Measurements from ENCODE around the gene CD82.

DNA sequence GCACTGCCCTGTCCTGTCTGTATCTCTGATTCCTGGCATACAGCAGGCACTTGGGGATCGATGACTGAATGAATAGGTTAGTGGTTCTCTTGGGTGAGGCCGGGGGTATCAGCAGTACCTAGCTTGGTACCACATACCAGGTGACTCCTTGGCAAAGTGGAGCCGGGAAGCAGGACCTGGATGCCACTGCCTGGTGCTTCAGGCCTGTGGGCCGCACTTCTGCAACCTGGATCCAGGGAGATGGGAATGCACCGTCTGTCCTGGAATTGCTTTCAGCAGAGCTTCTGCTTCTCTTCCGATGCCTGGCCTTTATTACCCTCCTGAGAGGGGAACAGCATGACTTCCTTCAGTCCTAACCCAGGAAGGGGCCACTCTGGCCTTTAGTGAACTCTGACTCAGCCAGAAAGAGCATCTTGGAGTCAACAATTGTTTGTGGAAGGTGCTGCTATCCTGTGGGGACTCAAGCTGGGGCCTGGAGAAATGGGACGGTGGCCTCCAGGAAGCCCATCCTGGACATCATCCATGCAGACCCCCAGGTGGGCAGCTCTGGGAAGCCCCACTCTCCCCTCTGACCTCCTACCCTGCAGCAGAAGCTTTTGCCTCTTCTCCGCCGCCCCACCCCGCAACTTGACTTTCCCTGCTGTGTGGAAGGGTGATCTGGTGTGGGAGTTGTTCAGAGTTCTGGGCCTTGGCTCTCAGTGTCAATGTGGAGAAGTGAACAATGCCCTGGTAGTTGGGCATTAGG, 5.1 kb downstream of the CD82 start:
- TF ChIP-seq, protein P1, sequence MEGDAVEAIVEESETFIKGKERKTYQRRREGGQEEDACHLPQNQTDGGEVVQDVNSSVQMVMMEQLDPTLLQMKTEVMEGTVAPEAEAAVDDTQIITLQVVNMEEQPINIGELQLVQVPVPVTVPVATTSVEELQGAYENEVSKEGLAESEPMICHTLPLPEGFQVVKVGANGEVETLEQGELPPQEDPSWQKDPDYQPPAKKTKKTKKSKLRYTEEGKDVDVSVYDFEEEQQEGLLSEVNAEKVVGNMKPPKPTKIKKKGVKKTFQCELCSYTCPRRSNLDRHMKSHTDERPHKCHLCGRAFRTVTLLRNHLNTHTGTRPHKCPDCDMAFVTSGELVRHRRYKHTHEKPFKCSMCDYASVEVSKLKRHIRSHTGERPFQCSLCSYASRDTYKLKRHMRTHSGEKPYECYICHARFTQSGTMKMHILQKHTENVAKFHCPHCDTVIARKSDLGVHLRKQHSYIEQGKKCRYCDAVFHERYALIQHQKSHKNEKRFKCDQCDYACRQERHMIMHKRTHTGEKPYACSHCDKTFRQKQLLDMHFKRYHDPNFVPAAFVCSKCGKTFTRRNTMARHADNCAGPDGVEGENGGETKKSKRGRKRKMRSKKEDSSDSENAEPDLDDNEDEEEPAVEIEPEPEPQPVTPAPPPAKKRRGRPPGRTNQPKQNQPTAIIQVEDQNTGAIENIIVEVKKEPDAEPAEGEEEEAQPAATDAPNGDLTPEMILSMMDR (IDR thresholded peaks at IDR 0.05), result no peak
- TF ChIP-seq POLR2A (IDR thresholded peaks at IDR 0.05), result no peak
